Activated naive CD4-positive, alpha-beta T cell treated with Interleukin-2 at 50 U/mL for 16 hours (primary cell): ENCODE results near the gene CEP104.
A peak's percentile ranks its signal among the peaks of the same experiment; 100 is the strongest.
"Not testable (repeated sequence)": the region's sequence is repeated elsewhere in the genome, so short reads cannot be mapped to it uniquely, and the experiment has no call there.

Experiments
- DNase-seq: peaks from one replicate; pipeline ENCODE4 v3.0.0-alpha.2; 2020

Gene CEP104

DNA sequence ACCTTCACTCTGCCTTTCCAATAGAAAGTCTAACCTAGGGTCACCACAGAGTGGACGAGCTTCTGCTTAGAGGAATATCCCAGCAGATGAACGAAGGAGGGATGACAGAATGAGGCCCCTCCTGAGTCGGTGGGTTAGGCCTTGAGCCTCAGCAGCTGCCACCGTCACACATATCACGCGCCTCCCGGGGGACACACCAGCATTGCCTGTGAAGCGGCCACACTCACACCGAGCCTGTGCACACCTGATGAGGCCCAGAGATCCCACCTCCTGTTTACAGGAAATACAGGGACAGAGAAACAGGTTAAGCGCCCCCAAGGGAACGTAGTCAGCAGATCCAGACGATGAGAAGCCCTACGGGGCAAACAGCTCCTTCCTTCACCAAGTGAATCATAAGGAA, 35.6 kb downstream of the CEP104 start:
- no peak for DNase-seq

DNA sequence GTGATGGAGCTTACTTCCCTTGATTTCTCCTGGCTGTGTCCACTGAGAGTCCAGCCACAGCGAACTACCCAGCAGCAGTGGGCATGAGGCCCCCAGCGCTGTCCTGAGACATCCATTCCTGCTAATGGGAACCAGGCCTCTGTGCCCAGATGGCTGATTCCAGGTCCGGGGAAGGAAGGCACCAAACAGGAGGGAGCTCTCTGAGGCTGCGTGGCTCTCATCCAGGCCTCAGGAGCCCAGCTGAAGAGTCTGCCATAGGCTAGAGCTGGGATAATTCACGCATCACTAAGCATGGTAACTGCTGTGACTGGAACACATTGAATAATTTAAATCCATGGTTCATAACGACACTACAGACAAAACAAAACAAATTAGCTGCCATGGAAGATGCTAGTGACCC, 36.0 kb downstream of the CEP104 start:
- no peak for DNase-seq

DNA sequence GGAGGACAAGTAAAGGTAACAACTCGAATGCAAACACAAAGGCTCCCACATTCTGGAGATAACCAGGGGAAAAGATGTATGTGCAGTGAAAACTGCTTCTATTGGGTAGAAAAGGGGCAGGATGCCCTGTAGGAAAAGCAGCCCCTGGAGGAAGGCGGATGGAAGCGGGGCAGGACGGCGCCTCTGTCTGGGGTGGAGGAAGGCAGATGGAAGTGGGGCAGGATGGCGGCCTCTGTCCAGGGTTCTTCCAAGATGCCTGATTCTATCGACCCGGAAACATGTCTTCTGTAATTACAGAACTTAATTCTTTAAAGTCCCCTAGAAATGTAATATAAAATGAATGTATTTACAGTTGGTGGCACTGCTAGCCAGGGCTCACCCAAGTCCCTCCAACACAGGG, 36.7 kb downstream of the CEP104 start:
- no peak for DNase-seq

DNA sequence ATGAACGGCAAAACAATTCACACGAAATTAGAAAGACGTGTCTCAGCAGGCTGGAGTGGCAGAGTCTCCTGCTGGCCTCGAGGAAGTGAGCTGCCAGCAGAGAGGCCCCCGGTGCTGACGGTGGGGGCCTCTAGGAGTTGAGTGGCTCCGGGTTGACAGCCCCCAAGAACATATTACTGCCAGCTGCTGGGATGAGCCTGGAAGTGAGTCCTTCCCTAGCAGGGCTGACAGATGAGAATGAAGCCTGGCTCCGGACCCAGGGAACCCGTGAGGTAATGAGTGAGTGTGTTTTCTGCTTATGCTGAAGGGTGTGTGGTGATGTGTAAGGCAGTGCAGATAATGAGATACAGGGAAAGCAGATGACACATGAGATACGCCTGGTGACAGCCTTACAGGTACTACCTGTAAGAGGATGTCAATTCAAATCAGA, 37.2 kb downstream of the CEP104 start:
- DNase-seq, result no peak

DNA sequence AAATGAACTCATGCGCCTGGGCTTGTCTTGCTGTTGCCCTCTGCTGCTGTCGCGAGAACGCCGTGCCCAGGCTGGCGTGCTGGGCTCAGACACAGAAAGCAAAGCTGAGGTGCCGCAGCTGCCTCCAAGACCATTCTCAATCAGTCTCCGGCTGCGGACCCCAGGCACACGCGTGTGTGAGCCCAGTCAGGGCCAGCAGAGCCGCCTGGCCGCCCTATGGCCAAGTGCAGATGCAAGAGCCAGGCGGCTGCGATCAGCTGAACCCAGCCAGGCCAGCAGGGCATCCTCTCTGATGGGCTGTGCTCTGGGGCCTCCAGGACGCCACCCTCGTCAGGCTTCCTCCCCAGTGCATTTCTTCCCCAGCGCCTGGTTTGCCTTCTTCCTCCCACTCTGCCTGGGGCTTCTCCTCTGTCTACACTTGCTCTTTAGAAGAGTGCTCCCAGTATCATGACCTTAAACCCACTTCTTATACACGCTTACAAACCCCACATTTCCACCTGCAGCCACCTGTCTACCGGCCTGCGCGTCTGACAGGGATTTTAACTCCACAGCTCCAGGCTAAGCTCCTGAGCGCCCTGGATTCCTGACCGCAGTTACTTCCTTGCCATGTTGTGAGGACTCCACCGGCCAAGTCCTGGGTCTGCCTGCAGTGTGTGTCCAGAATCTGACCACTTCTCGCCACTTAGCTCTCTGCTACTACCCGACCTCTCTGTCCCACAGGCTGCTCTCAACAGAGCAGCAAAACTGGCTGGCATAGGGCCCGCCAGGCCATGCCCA, 39.0 kb downstream of the CEP104 start:
- DNase-seq, result no peak

DNA sequence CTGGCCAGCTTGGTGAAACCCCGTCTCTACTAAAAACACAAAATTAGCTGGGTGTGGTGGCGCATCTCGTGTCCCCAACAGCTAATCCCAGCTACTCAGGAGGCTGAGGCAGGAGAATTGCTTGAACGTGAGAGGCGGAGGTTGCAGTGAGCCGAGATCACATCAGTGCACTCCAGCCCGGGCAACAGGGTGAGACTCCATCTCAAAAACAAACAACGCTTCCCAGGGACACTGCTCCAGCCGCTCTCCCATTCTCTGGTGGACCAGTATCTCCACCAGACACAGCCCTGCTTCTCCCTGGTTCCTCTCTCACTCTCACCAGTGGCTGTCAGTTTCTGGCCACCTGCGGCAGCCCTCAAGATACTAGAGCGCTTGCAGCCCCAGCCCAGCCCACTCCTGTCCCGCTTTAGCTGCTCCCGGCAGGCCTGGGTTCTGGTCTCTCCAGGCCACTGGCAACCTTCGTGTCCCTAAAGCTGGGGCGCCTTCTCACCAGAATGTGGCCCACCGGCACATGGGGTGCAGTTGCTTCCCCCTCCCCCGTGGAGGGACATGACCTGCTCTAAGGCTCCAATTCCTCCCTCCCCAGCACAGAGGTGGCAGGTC, 39.8 kb downstream of the CEP104 start:
- DNase-seq, result no peak

DNA sequence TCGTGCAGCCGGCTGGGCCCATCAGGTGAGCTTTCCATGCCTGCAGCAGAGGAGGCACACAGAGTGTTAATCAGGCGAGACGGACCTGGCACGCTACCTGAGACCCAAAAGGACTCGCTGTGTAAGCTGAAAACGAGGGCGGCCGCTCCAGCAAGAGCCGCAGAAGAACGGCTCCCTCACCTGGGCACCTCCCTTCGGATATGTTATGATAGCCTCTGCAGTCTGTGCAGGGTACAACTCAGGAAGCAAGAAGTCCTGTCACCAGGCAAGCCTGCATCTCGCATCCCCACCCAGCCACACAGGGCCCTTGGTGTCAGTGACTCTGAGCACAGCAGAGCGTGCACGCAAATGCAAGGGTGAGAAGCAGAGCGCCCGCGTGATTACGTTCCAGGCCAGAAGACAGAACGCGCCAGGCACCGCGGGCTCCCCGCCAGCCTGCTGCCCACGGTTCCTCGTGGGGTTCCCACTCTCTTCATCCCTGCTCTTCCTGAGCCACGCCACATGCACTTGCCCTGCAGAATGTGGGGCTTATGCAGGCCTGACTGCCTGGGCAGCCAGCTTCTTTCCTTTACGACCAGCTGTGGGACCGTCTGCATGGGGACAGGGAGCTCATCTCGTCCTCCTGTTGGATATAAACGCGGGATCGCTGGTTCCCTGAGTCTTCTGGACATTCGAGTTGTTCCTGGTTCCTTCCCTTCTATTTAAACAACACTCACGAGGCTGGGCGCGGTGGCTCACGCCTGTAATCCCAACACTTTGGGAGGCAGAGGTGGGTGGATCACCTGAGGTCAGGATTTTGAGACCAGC, 40.5 kb downstream of the CEP104 start:
- DNase-seq, result no peak

DNA sequence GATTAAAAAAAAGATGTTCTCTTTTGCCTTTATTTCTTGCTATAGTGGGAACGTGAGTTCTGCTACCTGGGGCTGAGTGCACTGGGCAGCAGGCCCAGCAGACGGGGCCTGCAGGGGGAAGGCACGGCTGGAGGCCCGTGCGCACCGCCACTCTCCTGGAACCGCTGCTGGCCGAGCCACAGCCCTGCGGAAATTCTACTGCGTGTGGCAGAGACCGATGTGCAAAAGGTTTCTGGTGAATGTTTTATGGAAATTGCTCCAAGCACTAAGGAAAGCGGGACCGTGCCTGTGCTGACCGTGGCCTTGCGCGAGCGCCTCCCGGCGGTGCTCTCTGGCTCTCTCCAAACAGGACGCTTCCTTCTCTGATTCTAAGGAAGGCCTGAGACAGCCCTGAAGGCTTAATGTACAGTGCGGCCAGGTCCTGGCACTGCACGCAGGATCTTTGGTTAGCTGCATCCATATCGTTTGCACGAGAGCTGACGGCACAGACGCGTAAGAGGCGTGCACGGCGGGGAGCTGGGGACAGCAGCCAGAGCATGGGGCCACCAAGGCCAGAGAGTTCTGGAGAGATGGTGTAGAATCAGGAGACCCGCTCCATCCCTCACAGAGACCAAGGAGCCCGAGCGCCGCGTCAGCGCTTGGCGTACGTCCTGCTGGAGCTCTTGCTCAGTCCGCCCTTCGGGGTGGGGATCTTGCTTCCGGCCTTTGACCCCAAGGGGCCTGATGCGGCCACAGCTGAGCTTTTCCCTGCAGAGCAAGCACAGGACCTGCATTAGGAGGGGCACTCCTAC, 42.0 kb downstream of the CEP104 start:
- no peak for DNase-seq

DNA sequence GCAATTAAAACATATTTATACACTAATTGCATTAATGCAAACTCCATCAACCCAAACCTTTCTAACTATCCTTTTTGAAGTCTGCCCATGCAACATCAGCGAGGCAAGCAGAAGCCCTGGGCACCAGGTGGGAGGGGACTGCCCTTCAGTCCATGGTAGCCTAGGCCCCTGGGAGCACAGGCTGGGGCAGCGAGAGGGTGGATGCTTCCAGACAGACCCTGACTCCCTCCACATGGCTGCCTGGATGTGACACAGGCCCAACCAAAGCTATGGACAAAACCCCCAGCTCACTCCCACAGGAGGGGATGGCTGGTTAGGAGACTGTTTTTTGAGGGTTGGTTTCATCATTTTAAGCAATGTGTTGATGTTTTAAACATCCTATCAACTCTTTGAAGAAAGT, 42.9 kb downstream of the CEP104 start:
- no peak for DNase-seq

DNA sequence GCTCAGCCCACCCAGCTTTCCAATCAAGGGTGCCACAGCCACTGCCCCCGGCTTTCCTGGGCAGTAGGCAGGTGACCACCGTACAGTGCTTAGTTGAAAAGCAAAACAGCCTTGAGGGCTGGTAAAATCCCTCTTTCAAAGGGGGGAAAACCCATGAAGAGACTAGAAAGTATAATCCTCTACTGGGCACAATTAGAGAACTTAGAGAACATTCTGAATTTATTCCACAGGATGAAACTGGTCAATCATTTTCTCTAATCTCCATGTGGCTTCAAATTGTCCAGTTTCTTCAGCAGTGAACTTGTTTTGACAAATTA, 45.5 kb downstream of the CEP104 start:
- DNase-seq, result no peak

DNA sequence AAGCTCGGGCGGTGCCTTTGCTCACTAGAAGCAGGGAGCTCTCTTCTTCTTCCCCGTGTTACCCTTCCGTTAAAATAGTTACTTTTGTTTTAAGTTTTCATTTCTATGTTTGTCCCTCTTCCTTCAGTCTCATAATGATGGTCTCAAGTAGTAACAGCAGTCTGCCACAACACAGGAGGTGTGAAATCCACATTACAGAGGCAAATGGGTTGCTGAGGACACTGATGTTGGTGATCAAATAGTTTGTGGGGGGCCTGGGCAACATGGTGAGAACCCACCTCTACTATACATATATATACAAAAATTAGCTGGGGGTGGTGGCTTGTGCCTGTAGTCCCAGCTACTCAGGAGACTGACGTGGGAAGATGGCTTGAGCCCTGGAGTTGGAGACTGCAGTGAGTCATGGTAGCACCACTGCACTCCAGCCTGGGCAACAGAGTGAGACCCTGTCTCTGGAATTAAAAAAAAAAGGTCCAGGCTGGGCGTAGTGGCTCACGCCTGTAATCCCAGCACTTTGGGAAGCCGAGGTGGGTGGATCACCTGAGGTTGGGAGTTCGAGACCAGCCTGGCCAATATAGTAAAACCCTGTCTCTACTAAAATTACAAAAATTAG, 46.8 kb downstream of the CEP104 start:
- not testable (repeated sequence) for DNase-seq

DNA sequence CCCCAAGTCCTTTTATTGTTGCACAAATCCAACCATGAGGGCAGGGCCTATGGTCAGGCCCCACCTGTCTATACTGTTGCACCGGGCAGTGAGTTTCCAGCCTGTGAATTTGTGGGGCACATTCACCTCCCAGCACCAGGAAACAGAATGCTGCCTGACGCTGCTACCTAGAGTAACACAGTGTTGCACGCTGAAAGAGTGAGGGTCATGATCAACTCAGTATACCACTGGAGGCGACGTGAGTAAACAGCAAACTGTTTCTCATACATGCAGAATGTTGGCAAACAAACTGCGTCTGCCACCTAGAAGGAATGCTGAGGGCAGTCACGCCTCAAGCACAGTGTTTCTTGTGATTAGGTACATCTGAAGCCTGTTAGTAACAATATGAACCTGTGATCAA, 47.3 kb downstream of the CEP104 start:
- no peak for DNase-seq

DNA sequence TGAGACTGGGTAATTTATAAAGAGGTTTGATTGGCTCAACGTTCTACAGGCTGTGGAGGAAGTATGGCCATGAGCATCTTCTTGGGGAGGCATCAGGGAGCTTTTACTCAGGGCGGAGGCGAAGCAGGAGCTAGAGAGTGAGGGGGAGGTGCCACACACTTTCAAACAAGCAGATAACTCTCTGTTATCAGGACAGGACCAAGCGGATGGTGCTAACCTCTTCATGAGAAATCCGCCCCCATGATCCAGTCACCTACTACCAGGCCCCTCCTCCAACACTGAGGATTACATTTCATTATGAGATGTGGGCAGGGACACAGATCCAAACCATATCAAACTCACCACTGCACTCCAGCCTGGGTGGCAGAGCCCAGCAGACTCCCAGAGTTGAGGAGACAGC, 49.2 kb downstream of the CEP104 start:
- no peak for DNase-seq

DNA sequence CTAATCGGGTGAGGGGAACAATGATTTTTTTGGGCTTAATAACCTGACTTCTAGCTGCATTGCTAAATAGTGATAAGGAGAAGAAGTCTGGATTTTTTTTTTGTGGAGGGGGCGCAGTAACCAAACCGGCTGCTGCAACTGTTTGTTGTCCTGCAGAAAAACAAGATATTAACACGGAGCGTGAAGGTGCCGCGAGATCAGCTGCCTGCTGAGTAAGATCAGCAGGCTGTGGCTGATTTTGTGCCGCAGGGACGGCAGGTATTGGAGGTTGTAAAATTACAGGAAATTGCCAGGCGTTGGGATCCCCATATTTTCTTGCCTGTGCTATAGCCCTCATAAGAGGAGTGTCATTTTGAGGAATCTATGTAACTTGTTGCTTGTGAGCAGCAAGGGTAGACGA, 52.0 kb downstream of the CEP104 start:
- DNase-seq, result no peak

DNA sequence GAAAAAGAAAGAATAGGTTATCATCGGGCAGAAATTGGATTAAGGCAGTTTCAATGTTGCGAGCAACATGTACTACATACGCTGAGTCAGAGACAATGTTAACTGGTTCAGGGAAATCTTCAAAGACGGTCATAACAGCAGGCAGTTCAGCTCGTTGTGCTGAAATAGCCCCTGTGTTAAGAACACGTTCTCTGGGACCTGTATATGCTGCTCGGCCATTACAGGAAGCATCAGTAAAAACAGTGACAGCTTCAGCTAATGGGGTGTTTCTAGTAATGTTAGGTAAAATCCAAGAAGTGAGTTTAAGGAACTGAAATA, 52.4 kb downstream of the CEP104 start:
- not testable (repeated sequence) for DNase-seq

DNA sequence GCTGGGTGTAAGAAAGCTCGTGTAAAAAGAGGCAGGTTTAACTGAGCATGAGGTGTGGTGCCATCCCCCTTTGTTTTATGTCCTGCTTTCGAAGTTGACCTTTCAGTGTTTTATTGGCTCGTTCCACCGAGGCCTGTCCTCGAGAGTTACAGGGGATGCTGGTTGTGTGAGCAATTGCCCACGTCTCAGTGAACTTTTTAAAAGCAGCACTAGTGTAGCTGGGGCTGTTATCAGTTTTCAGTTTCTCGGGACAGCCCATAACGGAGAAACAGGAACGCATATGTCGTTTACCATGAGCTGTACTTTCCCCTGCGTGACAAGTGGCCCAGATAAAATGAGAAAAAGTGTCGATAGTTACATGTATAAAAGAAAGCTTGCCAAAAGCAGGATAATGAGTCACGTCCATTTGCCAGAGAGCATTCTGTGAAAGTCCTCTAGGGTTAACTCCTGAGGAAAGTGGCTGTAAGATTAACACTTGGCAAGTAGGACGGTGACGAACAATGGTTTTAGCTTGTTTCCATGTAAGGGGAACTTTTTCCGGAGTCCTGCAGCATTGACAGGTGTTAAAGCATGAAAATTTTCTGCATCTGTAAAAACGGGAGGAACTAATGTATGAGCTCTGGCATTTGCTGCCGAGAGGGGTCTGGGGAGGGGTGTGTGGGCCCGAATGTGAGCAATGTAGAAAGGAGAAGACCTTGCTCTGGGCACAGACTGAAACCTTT, 52.9 kb downstream of the CEP104 start:
- DNase-seq, result no peak

DNA sequence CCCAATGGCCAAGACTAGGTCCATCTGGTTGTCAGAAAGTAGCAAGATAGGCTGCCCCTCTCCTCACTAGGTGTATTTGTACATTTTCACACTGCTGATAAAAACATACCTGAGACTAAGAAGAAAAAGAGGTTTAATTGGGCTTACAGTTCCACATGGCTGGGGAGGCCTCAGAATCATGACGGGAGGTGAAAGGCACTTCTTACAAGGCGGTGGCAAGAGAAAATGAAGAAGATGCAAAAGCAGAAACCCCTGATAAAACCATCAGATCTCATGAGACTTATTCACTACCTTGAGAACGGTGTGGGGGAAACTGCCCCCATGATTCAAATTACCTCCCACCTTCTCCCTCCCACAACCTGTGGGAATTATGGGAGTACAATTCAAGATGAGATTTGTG, 56.2 kb downstream of the CEP104 start:
- peak; percentile 26 for DNase-seq

DNA sequence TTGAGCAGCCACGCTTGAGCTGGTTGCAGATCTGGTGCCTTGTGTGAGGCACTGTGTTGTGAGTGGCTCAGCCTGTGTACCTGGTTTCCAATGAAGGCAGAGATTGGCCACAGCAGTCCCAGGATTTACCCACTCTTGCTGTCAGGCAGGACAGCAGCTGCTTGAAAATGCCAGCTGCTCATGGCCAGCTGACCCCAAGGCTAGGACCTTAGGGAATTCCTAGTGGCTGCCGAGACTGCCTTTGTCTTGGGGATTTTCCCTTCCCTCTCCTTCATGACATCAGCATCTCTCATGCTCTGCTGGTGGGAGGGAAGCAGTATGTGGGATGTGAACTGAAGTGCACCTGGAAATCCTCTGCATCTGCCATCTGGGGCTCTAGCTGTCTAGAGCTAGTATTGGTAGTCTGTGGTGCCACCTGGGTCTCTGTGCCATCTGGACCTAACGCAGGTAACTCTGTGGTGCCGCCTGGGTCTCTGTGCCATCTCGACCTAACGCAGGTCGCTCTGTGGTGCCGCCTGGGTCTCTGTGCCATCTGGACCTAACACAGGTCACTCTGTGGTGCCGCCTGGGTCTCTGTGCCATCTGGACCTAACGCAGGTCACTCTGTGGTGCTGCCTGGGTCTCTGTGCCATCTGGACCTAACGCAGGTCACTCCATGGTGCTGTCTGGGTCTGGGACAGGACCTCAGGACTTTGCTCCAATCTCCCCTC, 56.9 kb downstream of the CEP104 start:
- DNase-seq, result no peak

DNA sequence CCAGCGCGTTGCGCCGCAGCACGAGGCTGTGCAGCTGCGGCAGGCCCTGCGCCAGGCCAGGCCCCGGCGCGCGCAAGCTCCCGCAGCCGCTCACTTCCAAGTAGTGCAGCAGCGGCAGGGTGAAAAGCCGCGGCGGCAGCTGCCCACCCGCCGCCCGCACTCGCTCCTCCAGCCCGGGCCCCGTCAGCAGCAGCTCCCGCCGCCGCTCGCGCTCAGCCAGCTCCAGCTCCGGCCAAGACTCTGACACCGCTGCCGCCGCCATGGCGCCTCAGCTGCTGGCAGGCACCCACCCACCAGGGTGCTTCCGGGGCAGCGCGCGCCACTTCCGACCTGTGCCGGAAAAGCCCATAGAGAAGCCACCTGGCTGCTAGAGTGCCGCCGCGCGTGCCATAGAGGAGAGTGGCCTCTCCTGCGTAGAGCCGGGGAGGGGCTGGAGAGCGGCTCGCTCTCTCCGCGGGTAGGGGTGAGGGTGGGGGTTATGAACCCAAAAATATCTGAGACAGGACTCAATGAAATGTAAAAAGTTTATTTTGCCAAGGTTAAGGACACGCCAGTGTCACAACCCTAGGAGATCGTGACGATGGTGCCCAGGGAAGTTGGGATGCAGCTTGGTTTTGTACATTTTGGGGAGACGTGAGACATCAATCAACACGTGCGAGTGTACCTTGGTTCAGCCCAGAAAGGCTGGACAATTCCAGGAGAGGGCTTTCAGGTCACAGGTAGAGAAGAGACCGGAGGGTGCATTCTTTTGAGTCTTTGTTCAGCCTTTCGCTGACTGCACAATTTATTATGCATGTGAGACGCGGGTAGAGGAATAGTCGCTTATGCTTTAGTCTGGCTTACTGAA, 60.6 kb downstream of the CEP104 start, which contains the start of gene LRRC47:
Gene LRRC47, minus strand, starts transcription at position 284 of the 847 bp plus-strand sequence. Its CDS starts 22 bp downstream, at position 262.
- DNase-seq, result peak; percentile 95

DNA sequence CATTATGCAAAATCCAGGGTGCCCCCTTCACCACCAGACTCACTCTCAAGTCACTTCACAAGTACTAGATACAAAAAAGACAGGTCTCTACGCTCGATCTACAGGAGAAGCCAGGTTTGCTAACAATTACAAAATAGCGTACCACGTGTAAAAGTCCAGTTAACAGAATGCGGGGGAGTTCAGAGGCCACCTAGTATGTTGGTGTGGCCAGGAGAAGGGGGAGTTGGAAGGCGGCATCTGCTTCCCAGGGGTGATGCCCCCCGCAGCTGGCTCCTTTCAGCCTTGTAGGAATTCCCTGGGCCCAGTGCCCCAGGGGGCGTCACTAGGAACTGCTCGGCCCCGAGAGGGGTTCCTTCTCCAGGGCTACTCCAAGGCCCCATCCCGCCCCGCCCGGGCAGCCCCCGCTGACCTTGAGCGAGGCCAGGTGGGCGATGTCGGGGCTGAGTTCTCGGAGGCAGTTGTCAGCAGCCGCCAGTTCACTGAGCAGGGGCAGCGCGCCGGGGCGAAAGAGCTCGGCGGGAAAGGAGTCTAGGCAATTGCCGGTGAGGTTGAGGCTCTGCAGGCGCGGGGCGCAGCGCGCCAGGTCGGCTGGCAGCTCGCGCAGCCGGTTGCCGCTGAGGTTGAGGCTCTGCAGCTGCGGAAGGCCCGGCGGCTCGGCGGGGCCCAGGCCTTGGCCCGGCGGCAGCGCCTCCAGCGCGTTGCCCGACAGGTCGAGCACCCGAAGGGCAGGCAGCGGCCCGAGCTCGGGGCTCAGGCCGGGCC, 61.4 kb downstream of the CEP104 start:
- DNase-seq, result no peak
